Liver (tissue), 9 donors: Measurements from ENCODE around the gene CARMIL3. TPM values are rescaled to one million over a fixed set of nuclear protein-coding genes. Genes with fewer than 3 reads are reported as not detected.

Experiments used
- DNase-seq: peaks from one replicate; pipeline ENCODE4 v3.0.0-alpha.2; 2017; ENCODE audit warnings: low spot score
- H3K27ac ChIP-seq, 2 donors: one replicate each; pipeline ENCODE4 v1.7.0; 2013; ENCODE audit warnings: inconsistent platforms in 2 of 2, low read length in 2 of 2, control low read depth in 1 of 2, low read depth in 1 of 2, mild to moderate bottlenecking in 1 of 2
- H3K27me3 ChIP-seq, 4 donors: one replicate each; pipeline versions ENCODE4 v1.6.1 to v1.7.0; 2013; ENCODE audit warnings: low read length in 3 of 4, inconsistent platforms in 1 of 4, mild to moderate bottlenecking in 1 of 4, moderate library complexity in 1 of 4; ENCODE audit not compliant: control insufficient read depth in 4 of 4, insufficient read depth in 4 of 4
- H3K36me3 ChIP-seq, 4 donors: one replicate each; pipeline versions ENCODE4 v1.6.1 to v1.7.0; 2013; ENCODE audit warnings: low read length in 3 of 4, mild to moderate bottlenecking in 3 of 4, low read depth in 1 of 4, moderate library complexity in 1 of 4; ENCODE audit not compliant: control insufficient read depth in 4 of 4, insufficient read depth in 3 of 4
- H3K4me1 ChIP-seq, 4 donors: one replicate each; pipeline versions ENCODE4 v1.6.1 to v1.7.0; 2013; ENCODE audit warnings: low read length in 3 of 4, mild to moderate bottlenecking in 3 of 4, moderate library complexity in 1 of 4; ENCODE audit not compliant: control insufficient read depth in 4 of 4, insufficient read depth in 4 of 4
- H3K4me3 ChIP-seq, 3 donors: one replicate each; pipeline versions ENCODE4 v1.6.1 to v1.7.0; 2013; ENCODE audit warnings: low read length in 3 of 3, control low read depth in 1 of 3, low read depth in 1 of 3, mild to moderate bottlenecking in 1 of 3
- H3K9ac ChIP-seq, 2 donors: one replicate each; pipeline ENCODE4 v1.7.0; 2013; ENCODE audit warnings: low read length in 2 of 2, mild to moderate bottlenecking in 2 of 2, moderate library complexity in 2 of 2, control low read depth in 1 of 2, low read depth in 1 of 2
- H3K9me3 ChIP-seq, 4 donors: one replicate each; pipeline versions ENCODE4 v1.6.1 to v1.7.0; 2013; ENCODE audit warnings: low read length in 3 of 4; ENCODE audit not compliant: control insufficient read depth in 4 of 4
- CTCF ChIP-seq: fragments of 150-350 bp; IDR thresholded peaks from 2 replicates; pipeline ENCODE4 v1.5.1; 2017; ENCODE audit warnings: improper control_type of control experiment, low read depth, low read length; ENCODE audit not compliant: missing input control
- EGR1 ChIP-seq, 2 donors: IDR thresholded peaks; 2 replicates each; pipeline ENCODE4 v1.6.1; 2016 to 2018; ENCODE audit warnings: antibody characterized with exemption in 2 of 2, low read depth in 2 of 2
- FOXA1 ChIP-seq: IDR thresholded peaks from 2 replicates; pipeline ENCODE4 v1.6.1; 2016; ENCODE audit warnings: antibody characterized with exemption
- FOXA2 ChIP-seq: IDR thresholded peaks from 2 replicates; pipeline ENCODE4 v1.6.1; 2016; ENCODE audit warnings: antibody characterized with exemption
- GABPA ChIP-seq, 2 donors: IDR thresholded peaks in 1 of 2; conservative IDR thresholded peaks in 1 of 2; 2 replicates each; pipeline ENCODE4 v1.6.1; 2016; ENCODE audit warnings: antibody characterized with exemption in 2 of 2, mild to moderate bottlenecking in 1 of 2, moderate library complexity in 1 of 2
- HNF4A ChIP-seq, 2 donors: conservative IDR thresholded peaks; 2 replicates each; pipeline ENCODE4 v1.6.1; 2016; ENCODE audit warnings: antibody characterized with exemption in 2 of 2, mild to moderate bottlenecking in 2 of 2
- HNF4G ChIP-seq: IDR thresholded peaks from 2 replicates; pipeline ENCODE4 v1.6.1; 2016; ENCODE audit warnings: antibody characterized with exemption
- JUND ChIP-seq, 2 donors: IDR thresholded peaks; 2 replicates each; pipeline ENCODE4 v1.6.1; 2016; ENCODE audit warnings: antibody characterized with exemption in 2 of 2
- MAX ChIP-seq: IDR thresholded peaks from 2 replicates; pipeline ENCODE4 v1.6.1; 2016; ENCODE audit warnings: antibody characterized with exemption
- NR2F2 ChIP-seq: IDR thresholded peaks from 2 replicates; pipeline ENCODE4 v1.6.1; 2016; ENCODE audit warnings: antibody characterized with exemption
- RAD21 ChIP-seq, 2 donors: IDR thresholded peaks; 2 replicates each; pipeline ENCODE4 v1.6.1; 2016; ENCODE audit warnings: antibody characterized with exemption in 2 of 2, mild to moderate bottlenecking in 2 of 2
- REST ChIP-seq: IDR thresholded peaks from 2 replicates; pipeline ENCODE4 v1.6.1; 2016; ENCODE audit warnings: antibody characterized with exemption, mild to moderate bottlenecking
- RXRA ChIP-seq, 2 donors: IDR thresholded peaks; 2 replicates each; pipeline ENCODE4 v1.6.1; 2017 to 2018; ENCODE audit warnings: antibody characterized with exemption in 2 of 2, mild to moderate bottlenecking in 1 of 2
- SP1 ChIP-seq: IDR thresholded peaks from 2 replicates; pipeline ENCODE4 v1.6.1; 2018; ENCODE audit warnings: antibody characterized with exemption, mild to moderate bottlenecking
- TAF1 ChIP-seq: conservative IDR thresholded peaks from 2 replicates; pipeline ENCODE4 v1.6.1; 2016; ENCODE audit warnings: antibody characterized with exemption, mild to moderate bottlenecking
- YY1 ChIP-seq: IDR thresholded peaks from 2 replicates; pipeline ENCODE4 v1.6.1; 2016; ENCODE audit warnings: antibody characterized with exemption, mild to moderate bottlenecking
- ZBTB33 ChIP-seq: IDR thresholded peaks from 2 replicates; pipeline ENCODE4 v1.6.1; 2016; ENCODE audit warnings: antibody characterized with exemption
- WGBS: extraction: QIAGEN DNeasy Blood & Tissue Kit; methylation state at CpG from one replicate; pipeline ENCODE4 v1.1.7; 2013; 5-methylcytosine and 5-hydroxymethylcytosine counted together
- polyA plus RNA-seq, 2 donors: library from polyadenylated mRNA; stranded (reverse) in 1 of 2; unstranded in 1 of 2; fragments of 200-250 nt in 1 of 2; fragments of >200 nt in 1 of 2; fragmentation: Nextera tagmentation in 1 of 2; extraction: Ambion mirVana in 1 of 2; gene quantifications; one replicate each; pipeline versions ENCODE4 v1.2.1 to v1.2.3, GENCODE V29; 2013 to 2015
- total RNA-seq, 2 donors: library from RNA; depleted of rRNA; stranded (reverse); fragments of >200 nt; gene quantifications; one replicate each; pipeline ENCODE4 v1.2.3, GENCODE V29; 2014
- donor health status: healthy.
- donor health status: healthy.
- donor health status: healthy.
- donor health status: healthy.
- donor health status: healthy.

The CARMIL3 gene
- total and polyA plus RNA-seq, 4 donors = 0.05 to 0.17 (median 0.17) TPM

GRCh38 chr14:24084440-24084839 is 32.6 kb downstream of the CARMIL3 start:
- no peak for TF ChIP-seq CTCF
- no peak for TF ChIP-seq SP1
- no peak for TF ChIP-seq GABPA (IDR thresholded peaks at IDR 0.05 in 1 of 2, conservative IDR thresholded peaks at IDR 0.05 in 1 of 2)
- TF ChIP-seq REST = no peak
- no peak for TF ChIP-seq FOXA1
- TF ChIP-seq EGR1 (IDR thresholded peaks at IDR 0.05; ENCODE audit: low read depth in 2 of 2) = no peak
- TF ChIP-seq YY1 = no peak
- no peak for TF ChIP-seq MAX
- no peak for TF ChIP-seq JUND (IDR thresholded peaks at IDR 0.05)
- no peak for TF ChIP-seq TAF1
- TF ChIP-seq FOXA2 = no peak
- no peak for TF ChIP-seq ZBTB33
- no peak for TF ChIP-seq NR2F2
- TF ChIP-seq RXRA (IDR thresholded peaks at IDR 0.05) = no peak
- TF ChIP-seq HNF4A (conservative IDR thresholded peaks at IDR 0.05) = no peak
- no peak for TF ChIP-seq RAD21 (IDR thresholded peaks at IDR 0.05)
- Histone ChIP-seq H3K36me3 (no peaks in the 10 kb centered on the region), H3K27me3 (no peaks in the 10 kb centered on the region), H3K9me3 (no peaks in the 10 kb centered on the region), H3K4me1 (peaks cover 2 to 24% (median 20%) of the 10 kb centered on the region in 4 donors), H3K4me3 (no peak overlapping the region), H3K27ac (no peak overlapping the region), H3K9ac (no peak overlapping the region)
- DNase-seq = no peak
- 95% methylated on average over 2 of the region's 2 CpGs for WGBS

GRCh38 chr14:24085215-24085614 is 33.4 kb downstream of the CARMIL3 start:
- WGBS = over 99% methylated on average over 3 of the region's 3 CpGs
- no peak for TF ChIP-seq RXRA (IDR thresholded peaks at IDR 0.05)
- no peak for TF ChIP-seq HNF4G
- Histone ChIP-seq H3K4me1 (peaks cover 2 to 21% (median 19%) of the 10 kb centered on the region in 4 donors), H3K9me3 (no peaks in the 10 kb centered on the region), H3K4me3 (no peak overlapping the region), H3K27ac (no peak overlapping the region), H3K36me3 (no peaks in the 10 kb centered on the region), H3K27me3 (no peaks in the 10 kb centered on the region), H3K9ac (no peak overlapping the region)
- DNase-seq = no peak
